Spinal cord (tissue), 10 donors: ENCODE measurements around the gene CRX. TPM values are rescaled to one million over a fixed set of nuclear protein-coding genes. Genes with fewer than 3 reads are reported as not detected.
A peak's percentile ranks its signal among the peaks of the same experiment; 100 is the strongest.
"Not testable (repeated sequence)": the region's sequence is repeated elsewhere in the genome, so short reads cannot be mapped to it uniquely, and the experiment has no call there.

Source experiments
- DNase-seq, 6 donors: peaks; one replicate each; pipeline versions ENCODE4 v3.0.0 to v3.0.0-alpha.2; 2013 to 2015; ENCODE audit warnings: low spot score in 6 of 6, low read depth in 4 of 6
- H3K27ac ChIP-seq: one replicate; pipeline ENCODE4 v1.5.1; 2013; ENCODE audit warnings: low read depth, low read length, control low read depth
- H3K27me3 ChIP-seq: one replicate; pipeline ENCODE4 v1.6.1; 2013; ENCODE audit warnings: low read length; ENCODE audit not compliant: control insufficient read depth, insufficient read depth
- H3K36me3 ChIP-seq: one replicate; pipeline ENCODE4 v1.6.1; 2013; ENCODE audit warnings: low read length; ENCODE audit not compliant: control insufficient read depth, insufficient read depth
- H3K4me1 ChIP-seq: one replicate; pipeline ENCODE4 v1.6.1; 2013; ENCODE audit warnings: low read length; ENCODE audit not compliant: control insufficient read depth, insufficient read depth
- H3K4me3 ChIP-seq: one replicate; pipeline ENCODE4 v1.5.1; 2013; ENCODE audit warnings: low read depth, low read length, control low read depth
- H3K9me3 ChIP-seq: one replicate; pipeline ENCODE4 v1.6.1; 2013; ENCODE audit warnings: low read length; ENCODE audit not compliant: control insufficient read depth, insufficient read depth
- WGBS: methylation state at CpG from one replicate; pipeline ENCODE4 v1.1.5; 2013; ENCODE audit warnings: missing lambda C conversion rate; ENCODE audit not compliant: insufficient coverage; 5-methylcytosine and 5-hydroxymethylcytosine counted together
- polyA plus RNA-seq, 2 donors: library from polyadenylated mRNA; unstranded; fragments of 120-200 nt; gene quantifications; one replicate each; pipeline ENCODE4 v1.2.1, GENCODE V29; 2013; ENCODE audit not compliant: insufficient read length in 2 of 2
- total RNA-seq, 2 donors: library from RNA; depleted of rRNA in 1 of 2; stranded (reverse); fragments of 120-200 nt in 1 of 2; fragments of >200 nt in 1 of 2; gene quantifications; one replicate each; pipeline versions ENCODE4 v1.2.3 to v1.2.4, GENCODE V29; 2013 to 2014
- donor health status: healthy.

Gene CRX
- total and polyA plus RNA-seq, 4 donors, result 0.17 to 0.18 TPM; not detected in 2

- Histone ChIP-seq H3K27ac (no peak overlapping the region), H3K4me1 (peaks cover 9% of the 10 kb centered on the region), H3K27me3 (no peaks in the 10 kb centered on the region), H3K36me3 (peaks cover 68% of the 10 kb centered on the region), H3K4me3 (no peak overlapping the region), H3K9me3 (no peaks in the 10 kb centered on the region)
- WGBS, result no CpG with 5 or more reads among the region's 7 CpGs
- no peak for DNase-seq
Observed at GRCh38 chr19:47786566-47786965, 35.2 kb upstream of the CRX start.

GRCh38 chr19:47787307-47787706 is 34.4 kb upstream of the CRX start:
- DNase-seq, H3K27ac ChIP-seq, H3K9me3 ChIP-seq, H3K4me3 ChIP-seq, H3K4me1 ChIP-seq, H3K27me3 ChIP-seq: not testable (repeated sequence)
- 100% methylated on average over 6 of the region's 10 CpGs for WGBS
- peaks cover 60% of the 10 kb centered on the region for H3K36me3 ChIP-seq

- 94% methylated on average over 5 of the region's 13 CpGs for WGBS
- not testable (repeated sequence) for DNase-seq, H3K4me1 ChIP-seq
Observed at GRCh38 chr19:47789811-47790210, 31.9 kb upstream of the CRX start.

GRCh38 chr19:47790398-47790814 is 31.3 kb upstream of the CRX start:
- Histone ChIP-seq H3K4me1 (peaks cover 5% of the 10 kb centered on the region), H3K36me3 (peaks cover 31% of the 10 kb centered on the region), H3K4me3 (no peak overlapping the region), H3K9me3 (no peaks in the 10 kb centered on the region), H3K27me3 (no peaks in the 10 kb centered on the region), H3K27ac (no peak overlapping the region)
- WGBS, result 16% methylated on average over 5 of the region's 10 CpGs
- peak in 2 of 6 donors; percentile 64 to 70 for DNase-seq

More at GRCh38 chr19:47789811-47790210, 31.9 kb upstream of the CRX start:
- peaks cover 37% of the 10 kb centered on the region for H3K36me3 ChIP-seq
- H3K27me3 ChIP-seq, H3K9me3 ChIP-seq, H3K4me3 ChIP-seq, H3K27ac ChIP-seq: not testable (repeated sequence)

GRCh38 chr19:47792616-47793015 is 29.1 kb upstream of the CRX start:
- Histone ChIP-seq H3K27me3 (no peaks in the 10 kb centered on the region), H3K9me3 (no peaks in the 10 kb centered on the region), H3K27ac (no peak overlapping the region), H3K4me3 (no peak overlapping the region), H3K4me1 (peaks cover 5% of the 10 kb centered on the region), H3K36me3 (peaks cover 9% of the 10 kb centered on the region)
- no peak for DNase-seq
- WGBS, result no CpG with 5 or more reads among the region's 1 CpG

- Histone ChIP-seq H3K27ac (no peak overlapping the region), H3K4me3 (no peak overlapping the region), H3K9me3 (no peaks in the 10 kb centered on the region), H3K27me3 (no peaks in the 10 kb centered on the region), H3K36me3 (no peaks in the 10 kb centered on the region), H3K4me1 (peaks cover 5% of the 10 kb centered on the region)
- no peak for DNase-seq
- WGBS, result 84% methylated on average over 16 of the region's 18 CpGs
Observed at GRCh38 chr19:47794526-47794925, 27.2 kb upstream of the CRX start.

- 95% methylated on average over 2 of the region's 2 CpGs for WGBS
- no peak overlapping the region for H3K27ac ChIP-seq
- H3K9me3 ChIP-seq, result no peaks in the 10 kb centered on the region
- H3K36me3 ChIP-seq, result no peaks in the 10 kb centered on the region
- no peak overlapping the region for H3K4me3 ChIP-seq
- no peaks in the 10 kb centered on the region for H3K27me3 ChIP-seq
- H3K4me1 ChIP-seq, result no peaks in the 10 kb centered on the region
- DNase-seq, result no peak
Observed at GRCh38 chr19:47796785-47797184, 25.0 kb upstream of the CRX start.

- Histone ChIP-seq H3K27ac (no peak overlapping the region), H3K4me3 (no peak overlapping the region), H3K9me3 (no peaks in the 10 kb centered on the region), H3K36me3 (peaks cover 3% of the 10 kb centered on the region), H3K4me1 (no peaks in the 10 kb centered on the region), H3K27me3 (no peaks in the 10 kb centered on the region)
- 70% methylated on average over 11 of the region's 14 CpGs for WGBS
- DNase-seq, result no peak
Observed at GRCh38 chr19:47797996-47798903, 23.5 kb upstream of the CRX start.

- 86% methylated on average over 1 of the region's 4 CpGs for WGBS
- Histone ChIP-seq H3K36me3 (peaks cover 3% of the 10 kb centered on the region), H3K27ac (no peak overlapping the region), H3K4me3 (no peak overlapping the region), H3K9me3 (no peaks in the 10 kb centered on the region), H3K27me3 (no peaks in the 10 kb centered on the region), H3K4me1 (no peaks in the 10 kb centered on the region)
- no peak for DNase-seq
Observed at GRCh38 chr19:47798904-47799266, 22.9 kb upstream of the CRX start.

- 100% methylated on average over 2 of the region's 4 CpGs for WGBS
Observed at GRCh38 chr19:47801270-47801669, 20.5 kb upstream of the CRX start.

More at GRCh38 chr19:47801270-47801669, 20.5 kb upstream of the CRX start:
- Histone ChIP-seq H3K27me3 (no peaks in the 10 kb centered on the region), H3K9me3 (no peaks in the 10 kb centered on the region), H3K27ac (no peak overlapping the region), H3K36me3 (peaks cover 3% of the 10 kb centered on the region), H3K4me1 (no peaks in the 10 kb centered on the region), H3K4me3 (no peak overlapping the region)
- no peak for DNase-seq
